HFFc6 (cell line): ENCODE results near the gene HSFX3. TPM values are rescaled to one million over a fixed set of nuclear protein-coding genes. Genes with fewer than 3 reads are reported as not detected.

Experiments used
- DNase-seq: peaks from one replicate; pipeline ENCODE4 v3.0.0-alpha.2; 2018
- H3K27ac Mint-ChIP-seq: 2 replicates; pipeline ENCODE4 v1.8.0; 2020; ENCODE audit warnings: mild to moderate bottlenecking, mixed read lengths
- H3K27me3 Mint-ChIP-seq: 2 replicates; pipeline ENCODE4 v1.8.0; 2021; ENCODE audit warnings: mild to moderate bottlenecking, moderate library complexity, mixed read lengths; ENCODE audit not compliant: insufficient read depth
- H3K36me3 Mint-ChIP-seq: 2 replicates; pipeline ENCODE4 v1.8.0; 2021; ENCODE audit warnings: low read depth, mixed read lengths
- H3K4me1 Mint-ChIP-seq: 2 replicates; pipeline ENCODE4 v1.8.0; 2020; ENCODE audit warnings: low read depth, mixed read lengths
- H3K4me3 Mint-ChIP-seq: 2 replicates; pipeline ENCODE4 v1.8.0; 2020; ENCODE audit warnings: mild to moderate bottlenecking, moderate library complexity, mixed read lengths
- H3K9me3 Mint-ChIP-seq: 2 replicates; pipeline ENCODE4 v1.8.0; 2020; ENCODE audit warnings: mild to moderate bottlenecking, mixed read lengths
- total RNA-seq, 6 experiments: library from RNA; stranded (reverse); fragmentation: NEBNext Ultra II Directional; extraction: Animal tissue kit (Norgen Biotek cat#: 25700); gene quantifications; 2 replicates in 1 of 6; 3 replicates in 5 of 6; pipeline ENCODE4 v1.2.3, GENCODE V29; 2021
- TF ChIP-seq, protein P1 (sequence below): fragments of 200-600 bp; sonication (generic); IDR thresholded peaks from 2 replicates; pipeline ENCODE4 v1.5.0; 2021; ENCODE audit warnings: antibody characterized with exemption, mild to moderate bottlenecking

Gene HSFX3
- total RNA-seq, 6 experiments from 2014 or later, result not detected

DNA sequence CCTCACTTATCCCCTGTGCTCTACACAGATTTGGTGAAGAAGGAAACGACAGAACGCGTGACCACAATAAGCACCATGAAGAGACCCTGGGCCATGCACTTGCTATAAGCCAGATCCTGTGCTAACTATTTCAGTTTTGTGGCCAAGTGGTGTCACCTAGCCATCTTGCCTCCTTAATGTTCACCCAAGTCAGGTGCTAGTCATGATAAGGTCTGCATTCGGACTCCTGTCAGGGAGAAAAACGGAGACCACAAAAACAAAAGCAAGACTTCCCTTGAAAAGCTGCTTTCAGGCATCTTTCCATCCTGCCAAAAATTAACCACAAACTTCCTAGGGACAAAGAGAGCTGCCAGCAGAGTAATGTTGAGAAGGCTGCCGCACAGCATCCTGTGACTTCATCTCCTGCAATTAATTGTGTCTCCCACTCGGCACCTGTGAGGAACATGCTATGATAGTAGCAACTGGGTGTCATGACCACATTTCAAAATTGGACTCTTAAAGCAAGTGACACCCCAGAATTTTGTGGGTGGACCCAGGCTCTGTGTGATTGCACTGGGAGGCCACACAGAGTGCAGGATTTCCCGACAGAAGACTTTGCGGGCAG is 35.8 kb downstream of the HSFX3 start:
- Mint-ChIP-seq H3K9me3 (no peaks in the 10 kb centered on the region), H3K4me3 (no peak overlapping the region), H3K27me3 (peaks cover 5% of the 10 kb centered on the region), H3K36me3 (no peaks in the 10 kb centered on the region), H3K27ac (no peak overlapping the region), H3K4me1 (peaks cover 13% of the 10 kb centered on the region)
- DNase-seq, result no peak
- TF ChIP-seq, protein P1, sequence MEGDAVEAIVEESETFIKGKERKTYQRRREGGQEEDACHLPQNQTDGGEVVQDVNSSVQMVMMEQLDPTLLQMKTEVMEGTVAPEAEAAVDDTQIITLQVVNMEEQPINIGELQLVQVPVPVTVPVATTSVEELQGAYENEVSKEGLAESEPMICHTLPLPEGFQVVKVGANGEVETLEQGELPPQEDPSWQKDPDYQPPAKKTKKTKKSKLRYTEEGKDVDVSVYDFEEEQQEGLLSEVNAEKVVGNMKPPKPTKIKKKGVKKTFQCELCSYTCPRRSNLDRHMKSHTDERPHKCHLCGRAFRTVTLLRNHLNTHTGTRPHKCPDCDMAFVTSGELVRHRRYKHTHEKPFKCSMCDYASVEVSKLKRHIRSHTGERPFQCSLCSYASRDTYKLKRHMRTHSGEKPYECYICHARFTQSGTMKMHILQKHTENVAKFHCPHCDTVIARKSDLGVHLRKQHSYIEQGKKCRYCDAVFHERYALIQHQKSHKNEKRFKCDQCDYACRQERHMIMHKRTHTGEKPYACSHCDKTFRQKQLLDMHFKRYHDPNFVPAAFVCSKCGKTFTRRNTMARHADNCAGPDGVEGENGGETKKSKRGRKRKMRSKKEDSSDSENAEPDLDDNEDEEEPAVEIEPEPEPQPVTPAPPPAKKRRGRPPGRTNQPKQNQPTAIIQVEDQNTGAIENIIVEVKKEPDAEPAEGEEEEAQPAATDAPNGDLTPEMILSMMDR, result no peak

DNA sequence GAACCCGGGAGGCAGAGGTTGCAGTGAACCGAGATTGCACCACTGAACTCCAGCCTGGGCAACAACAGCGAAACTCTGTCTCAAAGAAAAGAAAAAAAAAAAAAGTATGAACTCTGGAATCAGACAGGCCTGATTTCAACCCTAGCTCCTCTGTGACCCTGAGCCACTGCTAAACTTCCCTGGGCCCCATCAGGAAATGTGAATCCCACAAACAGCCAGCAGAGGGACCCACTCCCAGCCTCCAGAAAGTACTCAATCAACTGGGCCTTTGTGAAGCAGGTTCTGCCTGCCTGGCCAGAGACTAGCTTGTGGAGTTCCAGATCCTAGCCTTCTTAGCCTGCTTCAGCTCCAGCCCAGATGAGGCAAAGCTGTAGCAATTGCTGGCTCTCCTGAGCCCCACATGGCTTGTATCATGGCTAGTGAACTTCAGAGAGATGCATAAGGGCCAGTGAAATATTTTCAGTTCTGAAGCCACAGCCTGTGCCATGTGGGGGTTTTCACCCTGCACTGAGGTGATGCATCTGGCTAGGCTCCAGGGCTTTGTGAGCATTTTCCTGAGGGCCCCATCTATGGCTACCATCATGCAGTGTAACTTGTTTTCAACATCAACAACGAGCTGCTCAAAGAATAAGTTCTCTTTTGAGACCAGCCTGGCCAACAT is 37.4 kb downstream of the HSFX3 start:
- TF ChIP-seq, protein P1, result peak; percentile 77
- H3K27ac Mint-ChIP-seq, result no peak overlapping the region
- peaks cover 8% of the 10 kb centered on the region for H3K27me3 Mint-ChIP-seq
- no peaks in the 10 kb centered on the region for H3K36me3 Mint-ChIP-seq
- H3K9me3 Mint-ChIP-seq, result no peaks in the 10 kb centered on the region
- peak; percentile 30 for DNase-seq
- H3K4me1 Mint-ChIP-seq, result peaks cover 13% of the 10 kb centered on the region
- H3K4me3 Mint-ChIP-seq, result no peak overlapping the region

DNA sequence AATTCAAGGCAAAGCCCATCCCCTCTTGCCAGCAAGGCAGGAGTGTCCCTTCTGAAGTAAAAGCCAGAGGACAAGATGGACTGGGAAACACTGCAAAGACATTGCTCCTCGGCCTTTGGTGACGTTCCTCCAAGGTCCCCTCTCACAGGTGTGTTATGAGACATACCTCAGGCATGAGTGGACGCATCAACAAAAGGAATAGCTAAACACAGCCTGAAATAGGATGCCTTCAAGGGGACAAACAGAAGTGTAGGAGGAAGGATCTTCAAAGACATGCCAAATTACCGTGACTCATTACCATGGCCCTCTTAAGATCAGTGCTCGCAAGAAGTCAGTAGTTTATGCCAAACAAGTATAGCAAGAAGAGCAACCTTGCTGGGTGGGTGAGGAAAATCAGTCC is 38.6 kb downstream of the HSFX3 start:
- H3K27ac Mint-ChIP-seq, result no peak overlapping the region
- no peak for DNase-seq
- H3K4me1 Mint-ChIP-seq, result peaks cover 13% of the 10 kb centered on the region
- no peak overlapping the region for H3K4me3 Mint-ChIP-seq
- TF ChIP-seq, protein P1, result no peak
- H3K9me3 Mint-ChIP-seq, result no peaks in the 10 kb centered on the region
- H3K27me3 Mint-ChIP-seq, result peaks cover 8% of the 10 kb centered on the region
- H3K36me3 Mint-ChIP-seq, result no peaks in the 10 kb centered on the region

DNA sequence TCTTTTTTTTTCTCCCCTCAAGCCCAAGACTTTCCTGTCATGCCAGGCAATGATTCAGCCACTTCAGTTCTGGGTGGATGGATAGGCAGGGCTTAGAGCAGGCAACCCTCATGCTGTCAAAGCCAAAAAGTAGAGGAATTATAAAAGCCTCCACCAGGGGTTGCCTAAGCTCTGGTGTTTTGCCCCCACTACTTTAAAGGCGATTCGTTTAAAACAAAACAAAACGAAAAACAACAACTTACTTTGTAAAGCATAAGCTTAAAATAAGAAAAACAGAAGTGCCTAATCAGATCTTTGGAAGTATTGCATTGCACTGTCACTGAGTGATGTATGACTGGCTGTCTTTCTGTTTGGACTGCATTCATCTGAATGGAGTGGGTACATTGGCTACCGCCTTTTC is 39.3 kb downstream of the HSFX3 start:
- Mint-ChIP-seq H3K4me1 (peaks cover 18% of the 10 kb centered on the region), H3K27ac (no peak overlapping the region), H3K9me3 (no peaks in the 10 kb centered on the region), H3K36me3 (no peaks in the 10 kb centered on the region), H3K4me3 (no peak overlapping the region), H3K27me3 (peaks cover 8% of the 10 kb centered on the region)
- DNase-seq, result no peak
- TF ChIP-seq, protein P1, result peak; percentile 52

DNA sequence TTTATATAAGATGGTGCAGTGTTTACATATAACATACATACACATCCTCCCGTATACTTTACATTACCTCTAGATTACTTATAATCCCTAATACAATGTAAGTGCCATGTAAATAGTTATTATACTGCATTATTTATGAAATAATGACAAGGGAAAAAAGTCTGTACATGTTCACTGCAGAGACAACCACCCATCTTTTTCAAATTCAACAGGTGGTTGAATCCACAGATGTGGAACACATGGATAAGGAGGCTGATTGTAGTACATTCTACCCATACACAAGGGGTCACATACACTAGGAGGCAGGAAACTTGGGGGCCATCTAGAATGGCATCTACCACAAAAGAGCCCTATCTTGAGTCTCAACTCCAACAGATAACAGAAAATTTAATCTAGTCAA is 41.3 kb downstream of the HSFX3 start:
- no peaks in the 10 kb centered on the region for H3K9me3 Mint-ChIP-seq
- no peak overlapping the region for H3K4me3 Mint-ChIP-seq
- H3K4me1 Mint-ChIP-seq, result peaks cover 19% of the 10 kb centered on the region
- no peak overlapping the region for H3K27ac Mint-ChIP-seq
- H3K27me3 Mint-ChIP-seq, result peaks cover 8% of the 10 kb centered on the region
- TF ChIP-seq, protein P1, result no peak
- DNase-seq, result no peak
- no peaks in the 10 kb centered on the region for H3K36me3 Mint-ChIP-seq
